Measurements from ENCODE around the gene USP17L17.
"Not testable (repeated sequence)": the region's sequence is repeated elsewhere in the genome, so short reads cannot be mapped to it uniquely, and the experiment has no call there.

Gene USP17L17, protein sequence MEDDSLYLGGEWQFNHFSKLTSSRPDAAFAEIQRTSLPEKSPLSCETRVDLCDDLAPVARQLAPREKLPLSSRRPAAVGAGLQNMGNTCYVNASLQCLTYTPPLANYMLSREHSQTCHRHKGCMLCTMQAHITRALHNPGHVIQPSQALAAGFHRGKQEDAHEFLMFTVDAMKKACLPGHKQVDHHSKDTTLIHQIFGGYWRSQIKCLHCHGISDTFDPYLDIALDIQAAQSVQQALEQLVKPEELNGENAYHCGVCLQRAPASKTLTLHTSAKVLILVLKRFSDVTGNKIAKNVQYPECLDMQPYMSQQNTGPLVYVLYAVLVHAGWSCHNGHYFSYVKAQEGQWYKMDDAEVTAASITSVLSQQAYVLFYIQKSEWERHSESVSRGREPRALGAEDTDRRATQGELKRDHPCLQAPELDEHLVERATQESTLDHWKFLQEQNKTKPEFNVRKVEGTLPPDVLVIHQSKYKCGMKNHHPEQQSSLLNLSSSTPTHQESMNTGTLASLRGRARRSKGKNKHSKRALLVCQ

DNA sequence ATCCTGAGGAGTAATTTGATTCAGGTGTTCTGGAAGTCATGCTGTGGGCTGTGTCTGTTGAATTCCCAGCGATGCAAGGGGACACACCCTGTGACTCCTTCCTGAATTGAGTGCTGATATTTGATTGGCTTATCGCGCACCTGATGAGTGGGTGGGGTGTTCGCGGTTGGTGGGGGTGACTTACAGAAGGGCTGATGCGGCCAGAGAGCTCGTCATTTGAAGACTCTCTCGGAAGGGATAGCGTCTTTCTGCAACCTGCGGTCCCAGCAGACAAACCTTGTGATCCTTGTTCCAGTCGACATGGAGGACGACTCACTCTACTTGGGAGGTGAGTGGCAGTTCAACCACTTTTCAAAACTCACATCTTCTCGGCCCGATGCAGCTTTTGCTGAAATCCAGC lies at the start of gene USP17L17:
Gene USP17L17, plus strand, starts transcription at position 301 of the 400 bp plus-strand sequence. Its CDS starts 0 bp downstream, at position 301.
- not testable (repeated sequence) for DNase-seq (ENCODE audit: low spot score)

DNA sequence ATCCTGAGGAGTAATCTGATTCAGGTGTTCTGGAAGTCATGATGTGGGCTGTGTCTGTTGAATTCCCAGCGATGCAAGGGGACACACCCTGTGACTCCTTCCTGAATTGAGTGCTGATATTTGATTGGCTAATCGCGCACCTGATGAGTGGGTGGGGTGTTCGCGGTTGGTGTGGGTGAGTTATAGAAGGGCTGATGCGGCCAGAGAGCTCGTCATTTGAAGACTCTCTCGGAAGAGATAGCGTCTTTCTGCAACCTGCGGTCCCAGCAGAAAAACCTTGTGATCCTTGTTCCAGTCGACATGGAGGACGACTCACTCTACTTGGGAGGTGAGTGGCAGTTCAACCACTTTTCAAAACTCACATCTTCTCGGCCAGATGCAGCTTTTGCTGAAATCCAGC lies 33.3 kb upstream of the USP17L17 start, which contains the start of gene USP17L10:
Gene USP17L10, plus strand, starts transcription at position 301 of the 400 bp plus-strand sequence. Its CDS starts 0 bp downstream, at position 301.
- DNase-seq (ENCODE audit: low spot score): not testable (repeated sequence)

DNA sequence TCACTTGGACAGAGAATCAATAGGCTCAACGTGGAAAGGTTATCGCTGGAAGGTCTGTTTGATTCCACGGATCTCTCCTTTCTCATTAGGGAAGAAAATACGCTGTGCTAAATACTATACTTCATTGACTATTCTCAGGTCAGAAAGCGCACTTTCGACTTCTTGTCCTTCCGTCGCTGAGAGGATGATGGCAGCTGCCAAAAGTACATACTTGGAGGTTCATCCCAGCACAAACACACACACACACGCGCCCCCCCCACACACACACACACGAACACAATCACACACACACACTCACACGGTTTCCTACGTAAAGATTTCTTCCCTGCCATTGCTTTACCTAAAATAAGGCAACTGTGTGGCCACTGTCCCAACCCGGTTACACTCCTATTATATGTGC lies 29.0 kb upstream of the USP17L17 start:
- not testable (repeated sequence) for DNase-seq (ENCODE audit: low spot score)

DNA sequence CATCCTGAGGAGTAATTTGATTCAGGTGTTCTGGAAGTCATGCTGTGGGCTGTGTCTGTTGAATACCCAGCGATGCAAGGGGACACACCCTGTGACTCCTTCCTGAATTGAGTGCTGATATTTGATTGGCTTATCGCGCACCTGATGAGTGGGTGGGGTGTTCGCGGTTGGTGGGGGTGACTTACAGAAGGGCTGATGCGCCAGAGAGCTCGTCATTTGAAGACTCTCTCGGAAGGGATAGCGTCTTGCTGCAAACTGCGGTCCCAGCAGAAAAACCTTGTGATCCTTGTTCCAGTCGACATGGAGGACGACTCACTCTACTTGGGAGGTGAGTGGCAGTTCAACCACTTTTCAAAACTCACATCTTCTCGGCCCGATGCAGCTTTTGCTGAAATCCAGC lies 28.6 kb upstream of the USP17L17 start, which contains the start of gene USP17L11:
Gene USP17L11, plus strand, starts transcription at position 301 of the 400 bp plus-strand sequence. Its CDS starts 0 bp downstream, at position 301.
- not testable (repeated sequence) for DNase-seq (ENCODE audit: low spot score)

DNA sequence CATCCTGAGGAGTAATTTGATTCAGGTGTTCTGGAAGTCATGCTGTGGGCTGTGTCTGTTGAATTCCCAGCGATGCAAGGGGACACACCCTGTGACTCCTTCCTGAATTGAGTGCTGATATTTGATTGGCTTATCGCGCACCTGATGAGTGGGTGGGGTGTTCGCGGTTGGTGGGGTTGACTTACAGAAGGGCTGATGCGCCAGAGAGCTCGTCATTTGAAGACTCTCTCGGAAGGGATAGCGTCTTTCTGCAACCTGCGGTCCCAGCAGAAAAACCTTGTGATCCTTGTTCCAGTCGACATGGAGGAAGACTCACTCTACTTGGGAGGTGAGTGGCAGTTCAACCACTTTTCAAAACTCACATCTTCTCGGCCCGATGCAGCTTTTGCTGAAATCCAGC lies 23.8 kb upstream of the USP17L17 start, which contains the start of gene USP17L12:
Gene USP17L12, plus strand, starts transcription at position 301 of the 400 bp plus-strand sequence. Its CDS starts 0 bp downstream, at position 301.
- DNase-seq (ENCODE audit: low spot score): not testable (repeated sequence)

DNA sequence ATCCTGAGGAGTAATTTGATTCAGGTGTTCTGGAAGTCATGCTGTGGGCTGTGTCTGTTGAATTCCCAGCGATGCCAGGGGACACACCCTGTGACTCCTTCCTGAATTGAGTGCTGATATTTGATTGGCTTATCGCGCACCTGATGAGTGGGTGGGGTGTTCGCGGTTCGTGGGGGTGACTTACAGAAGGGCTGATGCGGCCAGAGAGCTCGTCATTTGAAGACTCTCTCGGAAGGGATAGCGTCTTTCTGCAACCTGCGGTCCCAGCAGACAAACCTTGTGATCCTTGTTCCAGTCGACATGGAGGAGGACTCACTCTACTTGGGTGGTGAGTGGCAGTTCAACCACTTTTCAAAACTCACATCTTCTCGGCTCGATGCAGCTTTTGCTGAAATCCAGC lies 19.1 kb upstream of the USP17L17 start, which contains the start of gene USP17L13:
Gene USP17L13, plus strand, starts transcription at position 301 of the 400 bp plus-strand sequence. Its CDS starts 0 bp downstream, at position 301.
- not testable (repeated sequence) for DNase-seq (ENCODE audit: low spot score)

DNA sequence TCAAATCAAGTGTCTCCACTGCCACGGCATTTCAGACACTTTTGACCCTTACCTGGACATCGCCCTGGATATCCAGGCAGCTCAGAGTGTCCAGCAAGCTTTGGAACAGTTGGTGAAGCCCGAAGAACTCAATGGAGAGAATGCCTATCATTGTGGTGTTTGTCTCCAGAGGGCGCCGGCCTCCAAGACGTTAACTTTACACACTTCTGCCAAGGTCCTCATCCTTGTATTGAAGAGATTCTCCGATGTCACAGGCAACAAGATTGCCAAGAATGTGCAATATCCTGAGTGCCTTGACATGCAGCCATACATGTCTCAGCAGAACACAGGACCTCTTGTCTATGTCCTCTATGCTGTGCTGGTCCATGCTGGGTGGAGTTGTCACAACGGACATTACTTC lies 13.4 kb upstream of the USP17L17 start:
- not testable (repeated sequence) for DNase-seq (ENCODE audit: low spot score)

DNA sequence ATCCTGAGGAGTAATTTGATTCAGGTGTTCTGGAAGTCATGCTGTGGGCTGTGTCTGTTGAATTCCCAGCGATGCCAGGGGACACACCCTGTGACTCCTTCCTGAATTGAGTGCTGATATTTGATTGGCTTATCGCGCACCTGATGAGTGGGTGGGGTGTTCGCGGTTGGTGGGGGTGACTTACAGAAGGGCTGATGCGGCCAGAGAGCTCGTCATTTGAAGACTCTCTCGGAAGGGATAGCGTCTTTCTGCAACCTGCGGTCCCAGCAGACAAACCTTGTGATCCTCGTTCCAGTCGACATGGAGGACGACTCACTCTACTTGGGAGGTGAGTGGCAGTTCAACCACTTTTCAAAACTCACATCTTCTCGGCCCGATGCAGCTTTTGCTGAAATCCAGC lies 9.6 kb upstream of the USP17L17 start, which contains the start of gene USP17L15:
Gene USP17L15, plus strand, starts transcription at position 301 of the 400 bp plus-strand sequence. Its CDS starts 0 bp downstream, at position 301.
- DNase-seq (ENCODE audit: low spot score): not testable (repeated sequence)

DNA sequence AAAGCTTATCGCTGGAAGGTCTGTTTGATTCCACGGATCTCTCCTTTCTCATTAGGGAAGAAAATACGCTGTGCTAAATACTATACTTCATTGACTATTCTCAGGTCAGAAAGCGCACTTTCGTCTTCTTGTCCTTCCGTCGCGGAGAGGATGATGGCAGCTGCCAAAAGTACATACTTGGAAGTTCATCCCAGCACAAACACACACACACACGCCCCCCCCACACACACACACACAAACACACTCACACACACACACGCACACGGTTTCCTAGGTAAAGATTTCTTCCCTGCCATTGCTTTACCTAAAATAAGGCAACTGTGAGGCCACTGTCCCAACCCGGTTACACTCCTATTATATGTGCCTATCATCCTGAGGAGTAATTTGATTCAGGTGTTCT lies 5.2 kb upstream of the USP17L17 start:
- DNase-seq (ENCODE audit: low spot score): peak; percentile 1

DNA sequence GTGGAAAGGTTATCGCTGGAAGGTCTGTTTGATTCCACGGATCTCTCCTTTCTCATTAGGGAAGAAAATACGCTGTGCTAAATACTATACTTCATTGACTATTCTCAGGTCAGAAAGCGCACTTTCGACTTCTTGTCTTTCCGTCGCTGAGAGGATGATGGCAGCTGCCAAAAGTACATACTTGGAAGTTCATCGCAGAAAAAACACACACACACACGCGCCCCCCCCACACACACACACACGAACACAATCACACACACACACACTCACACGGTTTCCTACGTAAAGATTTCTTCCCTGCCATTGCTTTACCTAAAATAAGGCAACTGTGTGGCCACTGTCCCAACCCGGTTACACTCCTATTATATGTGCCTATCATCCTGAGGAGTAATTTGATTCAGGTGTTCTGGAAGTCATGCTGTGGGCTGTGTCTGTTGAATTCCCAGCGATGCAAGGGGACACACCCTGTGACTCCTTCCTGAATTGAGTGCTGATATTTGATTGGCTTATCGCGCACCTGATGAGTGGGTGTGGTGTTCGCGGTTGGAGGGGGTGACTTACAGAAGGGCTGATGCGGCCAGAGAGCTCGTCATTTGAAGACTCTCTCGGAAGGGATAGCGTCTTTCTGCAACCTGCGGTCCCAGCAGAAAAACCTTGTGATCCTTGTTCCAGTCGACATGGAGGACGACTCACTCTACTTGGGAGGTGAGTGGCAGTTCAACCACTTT lies 4.4 kb downstream of the USP17L17 start, which contains the start of gene USP17L18:
Gene USP17L18, plus strand, starts transcription at position 678 of the 728 bp plus-strand sequence. Its CDS starts 0 bp downstream, at position 678.
- DNase-seq (ENCODE audit: low spot score): peak; percentile 1

DNA sequence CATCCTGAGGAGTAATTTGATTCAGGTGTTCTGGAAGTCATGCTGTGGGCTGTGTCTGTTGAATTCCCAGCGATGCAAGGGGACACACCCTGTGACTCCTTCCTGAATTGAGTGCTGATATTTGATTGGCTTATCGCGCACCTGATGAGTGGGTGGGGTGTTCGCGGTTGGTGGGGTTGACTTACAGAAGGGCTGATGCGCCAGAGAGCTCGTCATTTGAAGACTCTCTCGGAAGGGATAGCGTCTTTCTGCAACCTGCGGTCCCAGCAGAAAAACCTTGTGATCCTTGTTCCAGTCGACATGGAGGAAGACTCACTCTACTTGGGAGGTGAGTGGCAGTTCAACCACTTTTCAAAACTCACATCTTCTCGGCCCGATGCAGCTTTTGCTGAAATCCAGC lies 9.4 kb downstream of the USP17L17 start, which contains the start of gene USP17L19:
Gene USP17L19, plus strand, starts transcription at position 301 of the 400 bp plus-strand sequence. Its CDS starts 0 bp downstream, at position 301.
- not testable (repeated sequence) for DNase-seq (ENCODE audit: low spot score)

DNA sequence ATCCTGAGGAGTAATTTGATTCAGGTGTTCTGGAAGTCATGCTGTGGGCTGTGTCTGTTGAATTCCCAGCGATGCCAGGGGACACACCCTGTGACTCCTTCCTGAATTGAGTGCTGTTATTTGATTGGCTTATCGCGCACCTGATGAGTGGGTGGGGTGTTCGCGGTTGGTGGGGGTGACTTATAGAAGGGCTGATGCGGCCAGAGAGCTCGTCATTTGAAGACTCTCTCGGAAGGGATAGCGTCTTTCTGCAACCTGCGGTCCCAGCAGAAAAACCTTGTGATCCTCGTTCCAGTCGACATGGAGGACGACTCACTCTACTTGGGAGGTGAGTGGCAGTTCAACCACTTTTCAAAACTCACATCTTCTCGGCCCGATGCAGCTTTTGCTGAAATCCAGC lies 14.1 kb downstream of the USP17L17 start, which contains the start of gene USP17L20:
Gene USP17L20, plus strand, starts transcription at position 301 of the 400 bp plus-strand sequence. Its CDS starts 0 bp downstream, at position 301.
- DNase-seq (ENCODE audit: low spot score): not testable (repeated sequence)

DNA sequence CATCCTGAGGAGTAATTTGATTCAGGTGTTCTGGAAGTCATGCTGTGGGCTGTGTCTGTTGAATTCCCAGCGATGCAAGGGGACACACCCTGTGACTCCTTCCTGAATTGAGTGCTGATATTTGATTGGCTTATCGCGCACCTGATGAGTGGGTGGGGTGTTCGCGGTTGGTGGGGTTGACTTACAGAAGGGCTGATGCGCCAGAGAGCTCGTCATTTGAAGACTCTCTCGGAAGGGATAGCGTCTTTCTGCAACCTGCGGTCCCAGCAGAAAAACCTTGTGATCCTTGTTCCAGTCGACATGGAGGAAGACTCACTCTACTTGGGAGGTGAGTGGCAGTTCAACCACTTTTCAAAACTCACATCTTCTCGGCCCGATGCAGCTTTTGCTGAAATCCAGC lies 18.9 kb downstream of the USP17L17 start, which contains the start of gene USP17L21:
Gene USP17L21, plus strand, starts transcription at position 301 of the 400 bp plus-strand sequence. Its CDS starts 0 bp downstream, at position 301.
- not testable (repeated sequence) for DNase-seq (ENCODE audit: low spot score)

DNA sequence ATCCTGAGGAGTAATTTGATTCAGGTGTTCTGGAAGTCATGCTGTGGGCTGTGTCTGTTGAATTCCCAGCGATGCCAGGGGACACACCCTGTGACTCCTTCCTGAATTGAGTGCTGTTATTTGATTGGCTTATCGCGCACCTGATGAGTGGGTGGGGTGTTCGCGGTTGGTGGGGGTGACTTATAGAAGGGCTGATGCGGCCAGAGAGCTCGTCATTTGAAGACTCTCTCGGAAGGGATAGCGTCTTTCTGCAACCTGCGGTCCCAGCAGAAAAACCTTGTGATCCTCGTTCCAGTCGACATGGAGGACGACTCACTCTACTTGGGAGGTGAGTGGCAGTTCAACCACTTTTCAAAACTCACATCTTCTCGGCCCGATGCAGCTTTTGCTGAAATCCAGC lies 23.6 kb downstream of the USP17L17 start, which contains the start of gene USP17L22:
Gene USP17L22, plus strand, starts transcription at position 301 of the 400 bp plus-strand sequence. Its CDS starts 0 bp downstream, at position 301.
- DNase-seq (ENCODE audit: low spot score): not testable (repeated sequence)

DNA sequence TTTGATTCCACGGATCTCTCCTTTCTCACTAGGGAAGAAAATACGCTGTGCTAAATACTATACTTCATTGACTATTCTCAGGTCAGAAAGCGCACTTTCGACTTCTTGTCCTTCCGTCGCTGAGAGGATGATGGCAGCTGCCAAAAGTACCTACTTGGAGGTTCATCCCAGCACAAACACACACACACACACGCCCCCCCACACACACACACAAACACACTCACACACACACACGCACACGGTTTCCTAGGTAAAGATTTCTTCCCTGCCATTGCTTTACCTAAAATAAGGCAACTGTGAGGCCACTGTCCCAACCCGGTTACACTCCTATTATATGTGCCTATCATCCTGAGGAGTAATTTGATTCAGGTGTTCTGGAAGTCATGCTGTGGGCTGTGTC lies 28.0 kb downstream of the USP17L17 start:
- not testable (repeated sequence) for DNase-seq (ENCODE audit: low spot score)

Measured in Ammon's horn (tissue), 1 donor.